GM13976 (cell line): ENCODE results near the gene TPRA1.
"Not testable (repeated sequence)": the region's sequence is repeated elsewhere in the genome, so short reads cannot be mapped to it uniquely, and the experiment has no call there.

ENCODE experiments used
- DNase-seq: peaks from one replicate; pipeline ENCODE4 v3.0.0; 2012; ENCODE audit warnings: low spot score
- CTCF ChIP-seq: IDR thresholded peaks from 2 replicates; pipeline ENCODE4 v1.5.1; 2012; ENCODE audit warnings: borderline replicate concordance, mild to moderate bottlenecking; ENCODE audit not compliant: insufficient read depth; ENCODE audit errors: extremely low read depth, missing control alignments, control extremely low read depth
- in situ Hi-C: fragments of 300-500 bp; cut with MboI; formaldehyde crosslinking; loops from one replicate; pipeline ENCODE4 v1.12.0; 2022; ENCODE audit warnings: low sequenced_read_pairs, mixed read lengths, inconsistent platforms; ENCODE audit not compliant: unreplicated experiment

TPRA1 gene

GRCh38 chr3:127535901-127536829, 54.4 kb downstream of the TPRA1 start:
- no peak for TF ChIP-seq CTCF
- in situ Hi-C loops, result no loop called here
- DNase-seq, result no peak

- no peak for DNase-seq
- in situ Hi-C loops, result no loop called here
- TF ChIP-seq CTCF, result no peak
Measured at GRCh38 chr3:127535106-127535785, 55.3 kb downstream of the TPRA1 start.

GRCh38 chr3:127534564-127534963, 56.0 kb downstream of the TPRA1 start:
- in situ Hi-C loops, result no loop called here
- TF ChIP-seq CTCF, result no peak
- DNase-seq, result no peak

- DNase-seq, result no peak
- in situ Hi-C loops, result no loop called here
- TF ChIP-seq CTCF, result no peak
Measured at GRCh38 chr3:127534161-127534451, 56.4 kb downstream of the TPRA1 start.

- no peak for TF ChIP-seq CTCF
- in situ Hi-C loops, result no loop called here
- DNase-seq, result no peak
Measured at GRCh38 chr3:127532561-127533203, 57.9 kb downstream of the TPRA1 start.

- in situ Hi-C loops, result no loop called here
- no peak for TF ChIP-seq CTCF
- DNase-seq, result no peak
Measured at GRCh38 chr3:127531821-127532220, 58.7 kb downstream of the TPRA1 start.

- in situ Hi-C loops, DNase-seq: not testable (repeated sequence)
Measured at GRCh38 chr3:127530863-127531262, 59.7 kb downstream of the TPRA1 start.
